ENCODE measurements around the gene S100A7A.

Gene S100A7A

GRCh38 chr1:153396461-153396860 lies 19.9 kb upstream of the S100A7A start:
- Histone ChIP-seq H3K9me3 (ENCODE audit: low read length) (no peaks in the 10 kb centered on the region), H3K27me3 (ENCODE audit: control insufficient read depth in 1 of 2, insufficient read depth in 2 of 2, low read length in 2 of 2) (no peaks in the 10 kb centered on the region), H3K27ac (ENCODE audit: low read depth, low read length) (no peak overlapping the region), H3K36me3 (ENCODE audit: insufficient read depth, low read length) (no peaks in the 10 kb centered on the region), H3K9ac (ENCODE audit: low read length) (no peak overlapping the region), H3K4me3 (ENCODE audit: low read depth in 1 of 2, low read length in 2 of 2) (no peak overlapping the region), H3K4me1 (ENCODE audit: insufficient read depth, low read length) (no peaks in the 10 kb centered on the region)

- Histone ChIP-seq H3K9me3 (ENCODE audit: low read length) (no peaks in the 10 kb centered on the region), H3K27me3 (ENCODE audit: control insufficient read depth in 1 of 2, insufficient read depth in 2 of 2, low read length in 2 of 2) (no peaks in the 10 kb centered on the region), H3K4me3 (ENCODE audit: low read depth in 1 of 2, low read length in 2 of 2) (no peak overlapping the region), H3K9ac (ENCODE audit: low read length) (no peak overlapping the region), H3K36me3 (ENCODE audit: insufficient read depth, low read length) (no peaks in the 10 kb centered on the region), H3K4me1 (ENCODE audit: insufficient read depth, low read length) (no peaks in the 10 kb centered on the region), H3K27ac (ENCODE audit: low read depth, low read length) (no peak overlapping the region)
These were observed 19.0 kb upstream of the S100A7A start for GRCh38 chr1:153397051-153397923.

- Histone ChIP-seq H3K4me1 (ENCODE audit: insufficient read depth, low read length) (no peaks in the 10 kb centered on the region), H3K9ac (ENCODE audit: low read length) (no peak overlapping the region), H3K27ac (ENCODE audit: low read depth, low read length) (no peak overlapping the region), H3K9me3 (ENCODE audit: low read length) (no peaks in the 10 kb centered on the region), H3K36me3 (ENCODE audit: insufficient read depth, low read length) (no peaks in the 10 kb centered on the region), H3K27me3 (ENCODE audit: control insufficient read depth in 1 of 2, insufficient read depth in 2 of 2, low read length in 2 of 2) (no peaks in the 10 kb centered on the region), H3K4me3 (ENCODE audit: low read depth in 1 of 2, low read length in 2 of 2) (no peak overlapping the region)
These were observed 18.2 kb upstream of the S100A7A start for GRCh38 chr1:153397924-153398651.

- H3K4me1 ChIP-seq (ENCODE audit: insufficient read depth, low read length) = no peaks in the 10 kb centered on the region
- H3K9me3 ChIP-seq (ENCODE audit: low read length) = no peaks in the 10 kb centered on the region
- no peak overlapping the region for H3K27ac ChIP-seq (ENCODE audit: low read depth, low read length)
- H3K27me3 ChIP-seq (ENCODE audit: control insufficient read depth in 1 of 2, insufficient read depth in 2 of 2, low read length in 2 of 2) = no peaks in the 10 kb centered on the region
- no peak overlapping the region for H3K9ac ChIP-seq (ENCODE audit: low read length)
- H3K36me3 ChIP-seq (ENCODE audit: insufficient read depth, low read length) = no peaks in the 10 kb centered on the region
- no peak overlapping the region for H3K4me3 ChIP-seq (ENCODE audit: low read depth in 1 of 2, low read length in 2 of 2)
These were observed 16.8 kb upstream of the S100A7A start for GRCh38 chr1:153399401-153400055.

- no peaks in the 10 kb centered on the region for H3K4me1 ChIP-seq (ENCODE audit: insufficient read depth, low read length)
- no peaks in the 10 kb centered on the region for H3K36me3 ChIP-seq (ENCODE audit: insufficient read depth, low read length)
- no peak overlapping the region for H3K9ac ChIP-seq (ENCODE audit: low read length)
- no peak overlapping the region for H3K27ac ChIP-seq (ENCODE audit: low read depth, low read length)
- no peak overlapping the region for H3K4me3 ChIP-seq (ENCODE audit: low read depth in 1 of 2, low read length in 2 of 2)
- no peaks in the 10 kb centered on the region for H3K27me3 ChIP-seq (ENCODE audit: control insufficient read depth in 1 of 2, insufficient read depth in 2 of 2, low read length in 2 of 2)
- H3K9me3 ChIP-seq (ENCODE audit: low read length) = no peaks in the 10 kb centered on the region
These were observed 16.1 kb upstream of the S100A7A start for GRCh38 chr1:153400244-153400643.

GRCh38 chr1:153401461-153401860 lies 14.9 kb upstream of the S100A7A start:
- H3K27me3 ChIP-seq (ENCODE audit: control insufficient read depth in 1 of 2, insufficient read depth in 2 of 2, low read length in 2 of 2) = peaks cover 0 to 2% of the 10 kb centered on the region in 2 donors
- H3K27ac ChIP-seq (ENCODE audit: low read depth, low read length) = no peak overlapping the region
- no peak overlapping the region for H3K4me3 ChIP-seq (ENCODE audit: low read depth in 1 of 2, low read length in 2 of 2)
- no peaks in the 10 kb centered on the region for H3K4me1 ChIP-seq (ENCODE audit: insufficient read depth, low read length)
- H3K36me3 ChIP-seq (ENCODE audit: insufficient read depth, low read length) = no peaks in the 10 kb centered on the region
- H3K9ac ChIP-seq (ENCODE audit: low read length) = no peak overlapping the region
- no peaks in the 10 kb centered on the region for H3K9me3 ChIP-seq (ENCODE audit: low read length)

- Histone ChIP-seq H3K4me3 (ENCODE audit: low read depth in 1 of 2, low read length in 2 of 2) (no peak overlapping the region), H3K27me3 (ENCODE audit: control insufficient read depth in 1 of 2, insufficient read depth in 2 of 2, low read length in 2 of 2) (peaks cover 0 to 5% of the 10 kb centered on the region in 2 donors), H3K9me3 (ENCODE audit: low read length) (no peaks in the 10 kb centered on the region), H3K36me3 (ENCODE audit: insufficient read depth, low read length) (no peaks in the 10 kb centered on the region), H3K9ac (ENCODE audit: low read length) (no peak overlapping the region), H3K4me1 (ENCODE audit: insufficient read depth, low read length) (no peaks in the 10 kb centered on the region), H3K27ac (ENCODE audit: low read depth, low read length) (no peak overlapping the region)
These were observed 14.1 kb upstream of the S100A7A start for GRCh38 chr1:153402226-153402625.

GRCh38 chr1:153403421-153404085 lies 12.8 kb upstream of the S100A7A start:
- Histone ChIP-seq H3K36me3 (ENCODE audit: insufficient read depth, low read length) (no peaks in the 10 kb centered on the region), H3K27ac (ENCODE audit: low read depth, low read length) (no peak overlapping the region), H3K27me3 (ENCODE audit: control insufficient read depth in 1 of 2, insufficient read depth in 2 of 2, low read length in 2 of 2) (peaks cover 0 to 5% of the 10 kb centered on the region in 2 donors)

GRCh38 chr1:153404086-153404635 lies 12.2 kb upstream of the S100A7A start:
- no peak overlapping the region for H3K27ac ChIP-seq (ENCODE audit: low read depth, low read length)
- H3K4me1 ChIP-seq (ENCODE audit: insufficient read depth, low read length) = no peaks in the 10 kb centered on the region
- H3K27me3 ChIP-seq (ENCODE audit: control insufficient read depth in 1 of 2, insufficient read depth in 2 of 2, low read length in 2 of 2) = peaks cover 0 to 5% of the 10 kb centered on the region in 2 donors
- no peak overlapping the region for H3K9ac ChIP-seq (ENCODE audit: low read length)
- no peaks in the 10 kb centered on the region for H3K9me3 ChIP-seq (ENCODE audit: low read length)
- no peak overlapping the region for H3K4me3 ChIP-seq (ENCODE audit: low read depth in 1 of 2, low read length in 2 of 2)
- H3K36me3 ChIP-seq (ENCODE audit: insufficient read depth, low read length) = no peaks in the 10 kb centered on the region

More at GRCh38 chr1:153403421-153404085, 12.8 kb upstream of the S100A7A start:
- no peaks in the 10 kb centered on the region for H3K4me1 ChIP-seq (ENCODE audit: insufficient read depth, low read length)
- no peak overlapping the region for H3K4me3 ChIP-seq (ENCODE audit: low read depth in 1 of 2, low read length in 2 of 2)
- H3K9me3 ChIP-seq (ENCODE audit: low read length) = no peaks in the 10 kb centered on the region
- no peak overlapping the region for H3K9ac ChIP-seq (ENCODE audit: low read length)

GRCh38 chr1:153404768-153405167 lies 11.6 kb upstream of the S100A7A start:
- no peak overlapping the region for H3K27ac ChIP-seq (ENCODE audit: low read depth, low read length)
- H3K4me1 ChIP-seq (ENCODE audit: insufficient read depth, low read length) = no peaks in the 10 kb centered on the region
- peaks cover 0 to 5% of the 10 kb centered on the region in 2 donors for H3K27me3 ChIP-seq (ENCODE audit: control insufficient read depth in 1 of 2, insufficient read depth in 2 of 2, low read length in 2 of 2)
- no peaks in the 10 kb centered on the region for H3K9me3 ChIP-seq (ENCODE audit: low read length)
- no peak overlapping the region for H3K4me3 ChIP-seq (ENCODE audit: low read depth in 1 of 2, low read length in 2 of 2)
- no peaks in the 10 kb centered on the region for H3K36me3 ChIP-seq (ENCODE audit: insufficient read depth, low read length)
- no peak overlapping the region for H3K9ac ChIP-seq (ENCODE audit: low read length)

Measured in muscle layer of colon (tissue), 2 donors.